ENCODE results near the gene PCMTD2.

Gene PCMTD2

GRCh38 chr20:64239449-64240242, 15.9 kb upstream of the PCMTD2 start:
- no peak for DNase-seq

GRCh38 chr20:64240243-64241015, 15.1 kb upstream of the PCMTD2 start:
- no peak for DNase-seq

GRCh38 chr20:64241061-64241460, 14.5 kb upstream of the PCMTD2 start:
- DNase-seq = no peak

GRCh38 chr20:64242003-64242796, 13.3 kb upstream of the PCMTD2 start:
- DNase-seq = no peak

DNA sequence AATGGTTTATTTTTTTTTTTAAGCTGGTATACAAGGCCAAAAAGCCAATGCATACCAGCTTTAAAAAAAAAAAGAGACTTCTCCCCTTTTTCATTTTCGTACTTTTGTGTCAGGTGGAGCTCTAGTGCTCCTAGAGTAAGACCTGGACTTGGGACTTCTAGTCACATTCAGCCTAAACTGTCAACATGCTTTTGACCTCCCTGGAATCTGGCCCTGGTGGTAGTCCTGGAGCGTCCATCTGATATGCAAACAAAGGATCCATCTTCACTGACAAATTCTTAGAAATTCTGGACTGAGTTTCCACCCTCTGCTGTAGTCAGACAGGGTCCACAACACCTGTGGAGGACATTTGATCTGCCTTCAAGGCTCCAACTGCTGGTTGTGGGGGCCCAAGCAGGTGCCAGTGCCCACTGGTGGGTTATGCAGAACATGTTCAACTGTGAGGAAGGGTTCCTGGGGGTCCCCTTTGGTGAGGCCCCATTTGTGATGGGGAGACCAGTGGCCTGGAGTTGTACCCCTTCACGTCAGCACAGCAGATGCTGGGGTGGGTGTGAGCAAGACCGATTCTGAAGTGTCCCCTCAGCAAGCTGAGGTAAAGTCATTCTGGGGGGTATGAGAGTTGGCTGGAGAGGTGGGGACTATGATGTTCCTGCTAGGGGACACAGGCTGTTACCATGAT, 12.6 kb upstream of the PCMTD2 start:
- no peak for DNase-seq

DNA sequence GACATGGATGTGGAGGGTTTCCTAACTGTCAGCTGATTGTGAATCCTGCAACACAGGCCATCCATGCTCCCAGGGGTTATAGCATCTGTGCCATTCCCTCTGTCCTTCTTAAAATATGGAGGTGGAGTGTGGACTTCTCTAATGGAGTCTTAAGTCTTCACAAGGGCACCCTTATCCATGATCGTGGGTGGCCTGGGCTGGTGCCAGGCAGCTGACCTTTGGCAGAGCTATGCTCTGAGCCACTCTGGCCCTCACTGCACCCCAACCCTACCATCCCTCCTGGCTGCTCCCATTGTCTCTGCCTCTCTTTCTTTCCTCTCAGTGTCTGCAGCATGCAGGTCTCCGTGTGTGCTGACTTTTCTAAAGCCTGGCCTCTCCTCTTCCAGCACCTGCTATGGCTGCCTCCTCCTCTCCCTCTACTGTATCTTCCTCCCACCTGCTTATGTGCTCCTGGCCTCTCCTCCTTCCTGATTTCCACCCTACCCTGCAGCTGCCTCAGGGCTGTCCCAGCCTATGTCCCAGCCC, 11.2 kb upstream of the PCMTD2 start:
- no peak for DNase-seq

DNA sequence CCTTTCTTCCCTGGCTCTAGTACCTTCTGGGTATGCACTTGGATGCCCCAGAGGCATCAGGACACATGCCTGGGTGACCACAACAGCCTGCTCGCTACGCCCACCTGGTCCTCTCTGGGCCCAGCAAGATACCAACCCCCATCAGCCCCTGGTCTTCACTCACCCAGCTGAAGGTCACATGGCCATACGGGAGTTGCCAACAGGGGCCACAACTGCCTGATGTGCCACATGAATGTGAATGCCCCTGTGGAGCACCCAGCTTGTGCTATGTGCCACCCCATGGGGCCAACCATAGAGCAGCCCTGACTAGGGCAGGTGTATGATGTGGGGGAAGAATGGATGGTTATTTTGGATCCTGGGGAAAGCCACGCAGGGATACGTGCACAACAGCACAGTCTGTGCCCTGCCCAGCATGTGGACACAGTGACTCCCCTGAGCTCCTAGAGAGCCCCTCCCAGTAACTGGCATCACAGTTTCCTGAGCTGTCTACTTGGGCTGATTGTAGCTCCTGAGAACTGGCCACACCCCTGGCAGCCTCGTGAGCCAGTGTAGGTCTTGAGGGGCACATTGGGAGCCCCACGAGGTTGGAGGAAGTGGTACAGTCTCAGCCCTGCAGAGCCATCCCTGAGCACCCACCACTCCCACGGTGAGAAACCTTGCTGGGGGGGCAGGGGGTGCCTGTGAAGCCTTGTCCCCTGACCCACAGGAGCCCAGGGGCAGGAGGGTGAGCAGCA, 10.5 kb upstream of the PCMTD2 start:
- no peak for DNase-seq

GRCh38 chr20:64245746-64246595, 9.6 kb upstream of the PCMTD2 start:
- no peak for DNase-seq

- no peak for DNase-seq
Observed at GRCh38 chr20:64246616-64247306, 8.8 kb upstream of the PCMTD2 start.

DNA sequence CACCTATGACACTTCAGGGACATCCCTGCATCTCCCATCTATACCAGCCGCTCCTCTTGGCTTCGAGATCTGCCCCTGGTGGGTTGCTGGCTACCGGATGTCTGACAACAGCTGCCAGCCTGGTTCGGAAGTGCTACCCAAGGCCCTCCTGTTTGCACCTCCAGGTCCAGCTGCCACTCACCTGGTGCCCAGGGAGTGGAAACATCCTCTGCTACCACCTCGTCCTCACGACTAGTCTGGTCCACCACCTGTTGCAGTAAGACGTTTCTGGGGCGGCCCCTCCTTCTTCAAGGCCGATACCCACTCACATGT, 8.3 kb upstream of the PCMTD2 start:
- no peak for DNase-seq

GRCh38 chr20:64247970-64248841, 7.3 kb upstream of the PCMTD2 start:
- DNase-seq = no peak

DNA sequence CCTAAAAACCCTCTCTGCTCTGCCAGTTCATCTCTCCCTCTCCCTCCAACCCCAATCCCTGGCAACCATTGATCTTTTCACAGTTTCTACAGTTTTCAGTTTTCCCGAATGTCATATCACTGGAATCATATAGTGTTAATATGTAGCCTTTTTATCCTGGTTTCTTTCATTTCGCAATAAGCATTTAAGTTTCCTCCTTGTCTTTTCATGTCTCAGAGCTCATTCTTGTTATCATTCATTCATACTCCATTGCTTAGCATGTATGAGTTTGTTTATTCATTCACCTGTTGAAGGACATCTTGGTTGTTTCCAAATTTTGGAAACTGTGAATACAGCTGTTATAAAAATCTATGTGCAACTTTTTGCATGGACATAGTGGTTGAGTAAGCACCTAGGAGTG, 5.5 kb upstream of the PCMTD2 start:
- no peak for DNase-seq

GRCh38 chr20:64253000-64253383, 2.6 kb upstream of the PCMTD2 start:
- no peak for DNase-seq

DNA sequence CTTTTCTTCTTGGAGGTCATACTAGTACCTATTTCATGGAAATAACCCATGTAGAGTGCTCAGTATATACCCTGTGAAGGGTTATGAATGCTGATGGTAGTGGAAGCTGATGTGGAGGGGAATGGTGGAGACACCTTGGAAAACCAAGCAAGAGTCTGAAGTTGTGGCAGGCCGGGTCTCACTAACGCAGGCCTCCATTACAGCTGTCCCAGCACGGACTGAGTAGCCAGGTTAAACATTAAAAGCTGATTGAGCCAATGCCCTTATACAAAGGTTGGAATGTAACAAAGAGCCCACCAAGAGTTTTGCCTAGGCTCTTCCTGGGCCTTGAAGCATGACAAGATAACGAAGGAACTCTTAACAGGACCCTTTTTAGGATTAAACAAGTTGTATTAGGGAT, 2.1 kb upstream of the PCMTD2 start:
- no peak for DNase-seq

GRCh38 chr20:64254156-64254555, 1.4 kb upstream of the PCMTD2 start:
- DNase-seq = no peak

- DNase-seq = no peak
Observed at GRCh38 chr20:64254571-64255360, 782 bp upstream of the PCMTD2 start.

DNA sequence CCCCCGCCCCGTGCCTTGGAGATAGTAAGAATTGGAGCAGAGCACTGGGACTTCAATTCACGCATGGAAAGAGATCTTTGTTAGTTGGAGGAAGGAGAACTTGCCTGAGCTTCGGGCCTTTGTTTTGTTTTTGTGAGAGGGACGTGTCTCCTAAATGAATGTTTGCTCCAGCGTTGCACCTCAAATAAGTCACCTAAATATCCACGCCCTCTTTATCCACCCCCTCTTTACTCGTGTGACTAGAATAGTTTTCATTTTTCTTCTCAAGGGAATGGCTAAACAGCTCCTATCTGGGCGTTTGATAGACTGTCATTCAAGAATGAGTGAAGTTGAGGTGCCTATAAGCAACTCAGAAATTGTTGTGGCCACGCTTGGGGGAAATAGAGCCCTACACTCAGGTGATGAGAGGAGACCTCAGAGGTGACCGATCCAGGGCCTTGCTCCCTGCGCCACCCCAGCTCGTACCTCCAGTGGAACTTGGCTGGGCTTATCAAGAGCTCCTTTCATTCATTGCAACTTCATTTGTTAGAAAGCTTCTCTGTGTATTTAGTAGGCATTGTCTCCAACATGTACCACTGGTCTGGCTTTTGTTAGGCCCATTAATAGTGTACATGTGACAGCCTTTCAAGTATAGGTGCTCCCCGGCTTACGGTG, 861 bp downstream of the PCMTD2 start:
- no peak for DNase-seq

GRCh38 chr20:64257107-64257757, 1.7 kb downstream of the PCMTD2 start:
- DNase-seq = no peak
